IMR-90 (cell line): ENCODE results near the gene MYH7B.

ENCODE experiments used
- MXI1 ChIP-seq: IDR thresholded peaks from 2 replicates; pipeline ENCODE4 v1.6.1; 2012; ENCODE audit warnings: low read depth, mild to moderate bottlenecking, low read length, moderate library complexity, borderline replicate concordance
- POLR2A ChIP-seq: IDR thresholded peaks from 2 replicates; pipeline ENCODE4 v1.6.1; 2012; ENCODE audit warnings: mild to moderate bottlenecking, low read depth, low read length
- RAD21 ChIP-seq: IDR thresholded peaks from 2 replicates; pipeline ENCODE4 v1.6.1; 2012; ENCODE audit warnings: low read length, improper control_type of control experiment
- TF ChIP-seq, protein P1 (sequence below): conservative IDR thresholded peaks from 2 replicates; pipeline ENCODE4 v1.5.1; 2012; ENCODE audit warnings: mild to moderate bottlenecking, low read depth, low read length, improper control_type of control experiment

- TF ChIP-seq, protein P1, sequence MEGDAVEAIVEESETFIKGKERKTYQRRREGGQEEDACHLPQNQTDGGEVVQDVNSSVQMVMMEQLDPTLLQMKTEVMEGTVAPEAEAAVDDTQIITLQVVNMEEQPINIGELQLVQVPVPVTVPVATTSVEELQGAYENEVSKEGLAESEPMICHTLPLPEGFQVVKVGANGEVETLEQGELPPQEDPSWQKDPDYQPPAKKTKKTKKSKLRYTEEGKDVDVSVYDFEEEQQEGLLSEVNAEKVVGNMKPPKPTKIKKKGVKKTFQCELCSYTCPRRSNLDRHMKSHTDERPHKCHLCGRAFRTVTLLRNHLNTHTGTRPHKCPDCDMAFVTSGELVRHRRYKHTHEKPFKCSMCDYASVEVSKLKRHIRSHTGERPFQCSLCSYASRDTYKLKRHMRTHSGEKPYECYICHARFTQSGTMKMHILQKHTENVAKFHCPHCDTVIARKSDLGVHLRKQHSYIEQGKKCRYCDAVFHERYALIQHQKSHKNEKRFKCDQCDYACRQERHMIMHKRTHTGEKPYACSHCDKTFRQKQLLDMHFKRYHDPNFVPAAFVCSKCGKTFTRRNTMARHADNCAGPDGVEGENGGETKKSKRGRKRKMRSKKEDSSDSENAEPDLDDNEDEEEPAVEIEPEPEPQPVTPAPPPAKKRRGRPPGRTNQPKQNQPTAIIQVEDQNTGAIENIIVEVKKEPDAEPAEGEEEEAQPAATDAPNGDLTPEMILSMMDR = no peak
- TF ChIP-seq POLR2A (no peak), MXI1 (no peak), RAD21 (no peak)
Measured at GRCh38 chr20:35003211-35004031, 47.8 kb downstream of the MYH7B start.
